NCI-H2227 (cell line): Measurements from ENCODE around the gene LONP2.
"Not testable (repeated sequence)": the region's sequence is repeated elsewhere in the genome, so short reads cannot be mapped to it uniquely, and the experiment has no call there.

ENCODE experiments used
- DNase-seq: peaks from one replicate; lab custom pipeline; 2025; ENCODE audit not compliant: unreplicated experiment; lab: John Stamatoyannopoulos, UW

Gene LONP2

DNA sequence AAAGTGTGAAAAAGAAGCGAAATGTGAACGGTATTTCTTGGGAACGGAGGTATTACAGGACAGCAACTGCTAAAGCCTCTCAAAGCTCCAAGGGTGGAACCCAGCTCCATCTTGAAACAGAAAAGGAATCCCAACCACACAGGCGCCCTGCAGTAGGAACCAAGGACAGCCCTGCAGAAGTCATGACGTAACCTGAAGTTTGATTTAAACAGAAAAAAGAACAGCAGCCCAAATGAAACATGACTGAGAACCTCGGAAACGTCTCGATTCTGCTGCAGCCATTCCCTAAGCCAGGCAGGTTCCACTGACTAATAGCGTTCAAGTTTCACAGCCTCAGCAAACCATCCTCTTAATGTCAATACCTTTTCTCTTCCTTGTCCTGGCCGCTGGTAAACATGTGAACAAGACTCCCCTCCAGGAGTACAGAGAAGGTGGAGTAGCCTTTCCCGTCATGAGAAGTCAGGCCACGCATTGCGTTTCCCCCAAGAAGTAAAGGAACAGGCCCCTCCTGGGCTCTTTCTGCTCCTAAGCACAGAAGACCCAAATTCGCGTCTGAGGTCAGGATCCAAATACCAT lies 121.0 kb downstream of the LONP2 start:
- no peak for DNase-seq

DNA sequence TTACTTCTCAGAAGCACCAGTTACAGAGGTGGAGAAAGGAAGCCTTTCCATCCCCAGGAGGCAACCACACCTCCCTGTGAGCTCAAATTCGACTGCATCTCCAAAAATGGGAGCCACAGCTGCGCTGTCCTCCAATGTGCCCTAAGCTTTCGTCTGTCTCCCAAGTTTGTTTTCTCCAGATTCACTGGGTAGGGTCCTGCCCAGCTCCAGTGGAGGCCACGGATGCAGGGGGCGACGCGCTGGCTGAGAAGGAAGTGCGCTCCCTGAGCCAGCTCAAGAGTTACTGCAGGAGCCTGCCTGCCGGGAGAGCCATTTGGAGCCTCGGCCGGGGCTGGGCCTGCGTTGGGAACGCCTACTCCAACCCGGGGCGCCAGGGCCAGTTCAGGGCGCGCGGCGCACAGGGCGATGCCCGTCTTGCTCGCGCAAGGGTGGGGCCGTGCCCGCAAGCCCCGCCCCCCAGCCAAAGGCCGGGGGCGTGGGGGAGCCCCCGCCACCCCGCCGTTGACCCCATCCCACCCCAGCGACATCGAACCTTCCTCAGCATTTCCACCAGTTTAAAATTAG lies 121.6 kb downstream of the LONP2 start:
- DNase-seq, result peak; percentile 89

DNA sequence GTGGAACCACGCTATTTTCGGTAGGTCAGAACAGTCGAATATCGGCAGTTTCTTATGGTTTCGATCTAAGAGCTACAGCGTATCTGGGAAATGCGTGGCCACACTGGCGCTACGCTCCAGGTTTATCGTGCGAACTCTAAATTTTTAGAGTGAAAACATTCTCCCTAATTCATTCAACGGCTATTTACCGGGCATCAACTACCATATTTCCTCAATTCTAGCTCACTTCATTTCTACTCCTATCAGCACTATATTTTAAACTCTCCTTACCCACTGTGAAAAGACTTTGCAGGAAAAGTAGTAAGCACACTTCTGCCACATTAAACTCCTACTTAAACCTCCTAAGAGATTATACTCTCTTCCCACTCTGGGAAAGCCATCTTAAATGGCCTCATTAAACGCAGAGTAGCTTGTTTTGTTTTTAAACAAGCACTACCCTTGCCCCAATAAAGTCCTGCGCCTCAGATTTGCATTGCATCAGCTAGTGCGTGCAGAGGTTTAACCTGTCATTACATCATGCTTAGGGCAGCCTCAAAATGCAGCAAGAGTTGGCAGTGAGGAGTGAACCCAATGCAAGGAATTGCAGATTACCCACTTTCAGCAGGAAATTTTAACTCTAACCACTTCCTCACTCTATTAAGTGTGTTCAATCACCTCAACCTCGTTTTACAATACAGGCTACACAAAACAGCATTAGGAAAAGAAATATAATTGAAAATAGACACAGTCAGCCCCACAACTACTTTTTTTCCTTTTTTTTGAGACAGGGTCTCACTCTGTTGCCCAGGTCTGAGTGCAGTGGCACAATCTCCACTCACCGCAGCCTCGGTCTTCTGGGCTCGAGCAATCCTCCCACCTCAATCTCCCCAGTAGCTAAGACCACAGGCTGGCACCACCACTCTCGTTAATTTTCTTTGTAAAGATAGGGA lies 122.3 kb downstream of the LONP2 start:
- peak; percentile 10 for DNase-seq

DNA sequence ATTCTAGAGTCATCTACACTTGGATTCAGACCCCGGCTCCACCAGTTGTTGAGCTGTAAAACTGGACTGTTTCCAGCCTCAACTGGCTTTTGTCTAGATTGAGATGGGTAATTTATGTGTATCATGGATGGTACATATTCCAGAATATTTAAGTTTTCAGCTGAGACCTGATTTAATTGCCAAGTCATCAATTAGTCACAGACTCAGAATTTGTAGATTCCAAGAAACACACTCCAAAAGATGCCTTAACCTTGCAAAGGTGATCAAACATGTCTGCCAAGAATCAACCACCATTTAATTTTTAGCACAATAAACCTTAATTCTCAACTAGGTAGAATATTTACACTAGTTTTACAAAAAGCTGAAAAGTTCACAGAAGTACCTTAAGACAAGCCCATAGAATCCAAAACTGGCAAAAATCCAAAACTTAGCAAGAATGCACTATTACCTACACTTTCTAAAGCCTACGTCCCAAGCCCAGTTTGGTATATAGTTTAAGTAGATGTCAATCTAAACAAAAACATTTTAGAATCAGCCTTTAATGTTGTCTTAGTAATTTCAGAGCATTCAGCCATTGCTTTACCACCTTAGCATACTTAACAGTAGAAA lies 123.4 kb downstream of the LONP2 start:
- DNase-seq, result no peak

DNA sequence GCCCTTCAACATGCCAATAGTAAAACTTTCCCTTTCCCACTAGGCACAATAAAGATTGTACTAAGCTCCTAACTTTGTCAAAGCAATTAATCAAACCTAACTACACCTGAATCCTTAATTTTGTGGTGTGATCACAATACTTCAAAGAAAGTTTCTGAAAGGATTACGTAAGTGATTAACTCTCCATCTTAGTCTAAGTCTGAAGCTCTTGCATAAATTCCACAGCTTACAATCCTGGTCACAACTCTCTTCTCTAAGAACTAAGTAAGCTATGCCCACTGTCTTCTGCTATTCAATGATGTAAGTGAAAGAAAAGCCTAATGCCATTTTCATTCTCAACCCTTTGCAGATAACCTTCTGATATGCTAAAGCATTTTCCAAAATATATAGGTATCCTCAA lies 125.7 kb downstream of the LONP2 start:
- no peak for DNase-seq

DNA sequence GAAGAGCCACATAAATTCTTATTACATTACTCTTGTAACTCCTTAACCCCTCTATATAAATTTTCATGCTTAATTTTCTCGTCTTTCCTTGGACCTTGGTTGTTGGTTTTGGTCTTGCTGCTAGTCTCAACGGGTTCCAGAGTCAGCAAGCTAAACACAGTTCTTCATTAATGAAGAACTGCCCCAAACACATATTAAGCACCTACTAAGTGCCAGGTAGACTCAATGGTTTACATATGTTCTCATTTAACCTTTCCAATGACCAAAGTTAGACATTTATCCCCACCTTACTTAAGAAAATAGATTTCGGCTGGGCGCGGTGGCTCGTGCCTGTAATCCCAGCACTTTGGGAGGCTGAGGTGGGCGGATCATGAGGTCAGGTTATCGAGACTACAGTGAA lies 126.1 kb downstream of the LONP2 start:
- DNase-seq, result no peak

DNA sequence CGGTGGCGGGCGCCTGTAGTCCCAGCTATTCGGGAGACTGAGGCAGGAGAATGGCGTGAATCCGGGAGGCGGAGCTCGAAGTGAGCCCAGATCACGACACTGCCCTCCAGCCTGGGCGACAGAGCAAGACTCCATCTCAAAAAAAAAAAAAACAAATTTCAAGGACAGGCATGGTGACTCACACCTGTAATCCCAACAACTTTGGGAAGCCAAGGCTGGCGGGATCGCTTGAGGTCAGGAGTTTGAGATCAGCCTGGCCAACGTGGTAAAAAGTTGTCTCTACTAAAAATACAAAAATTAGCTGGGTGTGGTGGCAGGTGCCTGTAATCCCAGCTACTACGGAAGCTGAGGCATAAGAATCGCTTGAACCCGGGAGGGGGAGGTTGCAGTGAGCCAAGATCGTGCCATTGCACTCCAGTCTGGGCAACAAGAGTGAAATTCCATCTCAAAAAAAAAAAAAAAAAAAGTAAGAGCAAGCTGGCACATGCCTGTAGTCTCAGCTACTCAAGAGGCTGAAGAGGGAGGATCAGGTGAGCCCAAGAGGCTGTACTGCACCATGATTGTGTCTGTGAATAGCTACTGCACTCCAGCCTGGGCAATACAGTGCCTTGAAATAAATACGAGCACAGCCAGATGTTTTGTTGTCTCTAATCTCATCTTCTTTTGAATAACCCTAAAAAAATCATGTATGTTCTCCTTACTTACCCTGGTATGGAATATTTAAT lies 126.7 kb downstream of the LONP2 start:
- not testable (repeated sequence) for DNase-seq

DNA sequence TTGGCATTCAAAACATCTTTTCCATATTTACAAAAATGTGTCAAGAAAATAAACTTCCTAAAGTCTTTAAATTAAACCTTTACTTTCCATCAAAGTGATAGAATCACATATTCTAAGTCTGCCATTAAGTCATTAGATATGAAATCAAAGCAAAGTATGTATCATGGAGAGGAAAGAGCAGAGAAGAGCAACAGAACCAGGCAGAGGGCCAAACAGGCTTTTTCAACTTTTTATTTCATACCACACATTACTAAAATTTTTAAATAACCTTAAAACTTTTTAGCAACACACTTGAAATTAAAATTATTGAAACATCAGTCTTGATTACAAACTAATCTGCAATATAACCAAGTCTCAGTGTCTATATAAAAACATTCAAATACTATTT lies 127.3 kb downstream of the LONP2 start:
- DNase-seq, result no peak

DNA sequence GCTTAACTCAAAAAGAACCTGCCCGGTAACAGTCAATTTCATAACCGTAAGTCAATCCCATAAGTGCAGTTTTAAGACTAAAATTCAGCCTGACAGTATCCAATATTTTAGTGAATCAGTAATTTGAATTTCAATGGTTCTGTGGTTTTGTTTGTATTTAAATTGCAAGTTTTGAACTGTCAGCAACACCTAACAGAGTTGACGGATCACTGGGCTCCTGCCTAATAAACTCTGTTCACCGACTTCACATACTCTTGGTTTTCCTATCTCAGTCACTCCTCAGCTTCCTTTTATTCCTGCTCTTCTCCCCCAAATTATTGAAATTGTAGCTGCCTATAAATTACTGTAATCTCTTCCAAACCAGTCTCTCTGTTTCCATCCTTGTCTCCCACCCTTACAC lies 128.6 kb downstream of the LONP2 start:
- DNase-seq, result no peak

DNA sequence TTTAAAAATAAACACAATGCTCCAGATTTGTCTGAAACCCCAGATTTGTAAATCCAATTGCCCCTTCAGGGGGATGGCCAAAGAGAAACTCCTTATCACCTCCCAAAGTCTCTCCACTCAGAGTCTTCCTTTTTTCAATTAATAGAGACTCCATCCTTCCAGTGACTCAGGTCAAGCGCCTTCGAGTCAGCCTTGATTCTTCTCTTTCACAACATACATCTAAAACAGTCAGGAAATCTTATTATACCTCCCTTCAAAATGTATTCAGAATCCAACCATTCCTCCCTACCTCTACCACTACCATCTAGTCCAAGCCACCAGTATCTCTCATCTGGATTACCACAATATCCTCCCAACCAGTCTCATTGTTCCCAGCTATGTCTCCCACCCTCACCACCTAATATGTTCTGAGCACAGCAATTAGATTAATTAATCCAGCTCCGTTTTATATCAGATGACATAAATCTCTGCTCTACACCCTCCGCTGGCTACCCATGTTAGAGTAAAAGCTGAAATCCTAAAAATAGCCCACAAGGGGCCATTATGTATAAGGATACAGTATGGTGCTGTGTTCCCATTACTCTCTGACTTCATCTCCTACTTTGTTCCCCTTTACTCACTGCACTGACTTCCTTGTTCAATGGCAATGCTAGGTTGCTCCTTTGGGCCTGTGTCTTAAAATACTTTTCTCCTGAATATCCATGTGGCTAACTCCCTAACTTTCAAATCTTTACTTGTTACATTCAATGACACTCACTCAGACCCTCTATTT lies 129.3 kb downstream of the LONP2 start:
- no peak for DNase-seq

DNA sequence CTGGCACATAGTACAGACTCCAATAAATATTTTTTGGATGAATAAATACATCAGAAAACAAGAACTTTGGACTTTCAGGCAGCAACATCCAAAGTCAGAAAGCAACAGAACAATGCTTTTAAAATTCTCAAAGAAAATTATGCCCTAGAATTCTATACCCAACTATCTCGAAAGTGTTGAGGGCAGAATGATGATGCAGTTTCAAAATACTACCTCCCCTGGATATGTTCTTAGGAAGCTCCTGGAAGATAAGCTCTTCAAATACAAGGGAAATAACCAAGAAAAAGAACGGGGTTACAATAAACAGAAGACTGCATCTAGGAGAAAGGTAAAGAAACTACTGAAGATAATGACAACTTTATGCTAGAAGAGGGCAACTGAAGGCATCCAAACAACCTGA lies 130.2 kb downstream of the LONP2 start:
- no peak for DNase-seq

DNA sequence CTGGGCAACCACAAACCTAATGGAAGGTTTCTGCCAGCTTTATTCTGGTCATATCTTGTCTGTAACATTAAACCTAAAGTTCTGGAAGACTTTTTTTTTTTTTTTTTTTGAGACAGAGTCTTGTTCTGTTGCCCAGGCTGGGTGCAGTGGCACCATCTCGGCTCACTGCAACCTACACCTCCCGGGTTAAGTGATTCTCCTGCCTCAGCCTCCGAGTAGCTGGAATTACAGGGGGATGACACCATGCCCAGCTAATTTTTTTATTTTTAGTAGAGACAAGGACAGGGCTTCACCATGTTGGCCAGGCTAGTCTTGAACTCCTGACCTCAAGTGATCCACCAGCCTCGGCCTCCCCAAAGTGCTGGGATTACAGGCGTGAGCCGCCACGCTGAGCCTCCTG lies 133.2 kb downstream of the LONP2 start:
- not testable (repeated sequence) for DNase-seq

DNA sequence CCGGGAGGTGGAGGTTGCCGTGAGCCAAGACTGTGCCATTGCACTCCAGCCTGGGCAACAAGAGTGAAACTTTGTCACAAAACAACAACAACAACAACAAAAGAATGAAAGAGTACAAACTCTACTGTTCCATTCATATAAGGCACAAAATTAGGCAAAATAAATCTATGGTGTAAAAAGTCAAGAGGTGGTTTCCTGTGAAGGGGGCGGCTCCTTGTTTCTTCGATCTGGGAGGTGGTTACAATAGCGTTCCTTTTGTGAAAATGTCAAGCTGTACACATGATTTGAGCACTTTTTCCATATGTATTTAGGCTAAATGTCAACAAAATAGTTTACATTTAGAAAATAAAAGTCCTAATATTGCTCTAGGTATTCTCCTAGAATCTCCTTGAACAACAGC lies 134.2 kb downstream of the LONP2 start:
- DNase-seq, result no peak

DNA sequence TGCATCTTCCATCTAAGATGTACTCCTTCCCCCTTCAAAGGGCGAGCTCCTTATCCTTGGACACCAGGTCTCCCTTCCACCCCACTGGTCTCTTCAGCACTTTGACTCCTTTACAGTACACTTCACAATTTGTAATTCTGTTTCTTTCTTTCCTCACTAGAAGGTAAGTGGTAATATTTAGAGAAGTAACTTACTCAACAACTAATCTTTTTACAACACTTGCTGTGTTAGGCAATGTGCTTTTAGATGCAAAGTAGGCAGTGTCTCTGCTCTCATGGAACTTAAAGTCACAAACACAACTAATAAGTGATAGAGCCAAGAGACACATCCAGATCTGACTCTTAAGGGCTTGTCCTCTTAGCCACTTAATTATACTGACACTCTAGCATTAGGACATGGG lies 134.7 kb downstream of the LONP2 start:
- no peak for DNase-seq

DNA sequence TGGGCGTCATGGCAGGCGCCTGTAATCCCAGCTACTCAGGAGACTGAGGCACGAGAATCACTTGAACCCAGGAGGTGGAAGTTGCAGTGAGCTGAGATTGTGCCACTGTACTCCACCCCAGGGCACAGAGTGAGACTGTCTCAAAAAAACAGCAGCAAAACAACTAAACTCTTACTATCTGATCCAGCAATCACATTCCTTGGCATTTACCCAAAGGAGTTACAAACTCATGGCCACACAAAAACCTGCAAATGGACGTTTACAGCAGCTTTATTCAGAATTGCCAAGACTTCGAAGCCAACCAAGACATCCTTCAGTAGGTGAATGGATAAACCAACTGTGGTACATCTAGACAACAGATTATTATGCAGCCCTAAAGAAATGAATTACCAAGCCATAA lies 137.1 kb downstream of the LONP2 start:
- no peak for DNase-seq

DNA sequence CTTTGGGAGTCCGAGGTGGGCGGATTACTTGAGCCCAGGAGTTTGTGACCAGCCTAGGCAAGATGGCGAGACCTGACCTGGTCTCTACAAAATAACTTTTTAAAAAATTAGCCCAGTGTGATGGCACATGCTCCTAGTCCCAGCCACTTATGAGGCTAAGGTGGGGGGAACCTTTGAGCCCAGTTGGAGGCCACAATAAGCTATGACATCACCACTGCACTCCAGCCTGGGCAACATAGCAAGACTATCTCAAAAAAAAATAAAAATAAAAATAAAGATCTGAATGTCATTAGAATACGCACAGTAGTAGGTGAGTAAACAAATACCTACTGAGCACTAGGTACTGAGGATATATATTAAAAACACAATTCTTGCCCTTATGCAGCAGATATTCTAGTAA lies 138.0 kb downstream of the LONP2 start:
- no peak for DNase-seq

DNA sequence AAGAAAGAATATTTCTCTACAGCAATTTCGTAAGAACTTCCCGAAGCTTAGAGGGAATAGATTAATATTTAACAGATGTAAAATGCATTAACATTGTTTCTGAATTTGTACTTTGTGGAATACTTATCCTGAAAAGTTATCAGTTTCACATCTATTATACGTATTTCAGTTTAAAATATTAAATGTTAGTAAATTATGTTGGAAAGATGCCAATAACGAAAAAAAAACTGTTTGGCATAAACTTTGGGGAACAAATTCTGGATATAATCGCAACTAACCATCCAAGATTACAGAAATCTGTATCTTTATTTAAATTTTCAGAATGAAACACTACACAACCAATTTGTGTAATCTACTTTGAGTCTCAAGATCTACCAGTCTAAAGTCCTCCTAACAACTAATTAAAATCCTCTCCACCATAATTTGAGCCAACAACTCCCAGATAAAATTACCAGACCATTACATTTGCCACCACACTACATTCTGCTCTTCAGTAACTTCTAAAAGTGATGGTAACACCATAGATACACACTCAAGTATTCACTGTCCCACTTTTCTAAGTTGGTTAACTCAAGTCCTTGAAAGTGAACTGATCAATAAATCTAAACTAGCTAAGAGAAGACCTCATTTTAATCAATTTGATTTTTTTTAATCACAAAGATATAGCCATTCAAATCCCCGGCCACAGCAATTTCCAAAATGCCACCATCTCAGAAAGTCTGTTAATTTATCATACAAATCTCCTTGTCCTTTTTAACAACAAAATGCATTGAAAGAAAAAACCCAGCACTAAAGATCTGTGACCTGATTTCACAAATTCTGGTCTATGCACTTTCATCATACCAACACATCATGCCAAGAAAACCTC lies 139.1 kb downstream of the LONP2 start:
- DNase-seq, result no peak

DNA sequence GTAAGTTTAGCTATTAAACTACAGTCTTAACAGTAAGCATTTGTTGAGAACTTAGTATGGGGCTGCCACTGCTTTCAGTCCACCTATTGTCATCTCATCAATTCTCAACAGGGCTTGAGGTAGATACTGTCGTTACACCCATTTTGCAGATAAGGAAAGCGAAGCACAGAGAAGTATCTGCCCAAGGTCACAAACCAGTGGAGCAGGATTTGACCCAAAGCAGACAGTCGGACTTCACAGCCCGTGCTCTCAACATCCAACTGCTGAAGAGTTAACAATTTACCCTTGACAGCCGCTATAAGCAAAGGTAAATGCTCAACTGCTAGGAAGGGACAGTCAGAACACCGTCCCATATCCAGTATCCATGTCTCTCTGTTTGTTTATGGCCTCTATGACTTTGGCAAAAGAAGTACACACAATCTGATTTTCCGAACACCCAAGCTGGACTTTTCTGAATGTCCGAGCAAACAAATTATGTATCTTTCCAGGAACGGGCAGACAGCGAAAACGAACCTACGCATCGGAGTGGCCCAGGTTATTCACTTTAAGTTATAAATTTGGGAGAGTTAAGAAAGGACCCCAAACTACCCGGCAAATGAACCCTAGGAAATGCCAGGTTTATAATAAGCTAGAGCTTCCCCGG lies 139.9 kb downstream of the LONP2 start:
- no peak for DNase-seq
